Mesenchymal stem cell (in vitro differentiated cells and primary cell): ENCODE measurements around the gene PIEZO1.

Experiments
- DNase-seq: peaks from one replicate; pipeline ENCODE4 v3.0.0-alpha.2; 2013
- H2AFZ ChIP-seq: one replicate; pipeline ENCODE4 v1.6.1; 2013; ENCODE audit warnings: low read depth, mild to moderate bottlenecking, control low read depth, inconsistent platforms, low read length, moderate library complexity
- H2AK5ac ChIP-seq: 2 replicates; pipeline ENCODE4 v1.6.1; 2013; ENCODE audit warnings: low read length, moderate library complexity, mild to moderate bottlenecking, inconsistent platforms; ENCODE audit not compliant: severe bottlenecking
- H2BK120ac ChIP-seq: one replicate; pipeline ENCODE4 v1.6.1; 2013; ENCODE audit warnings: low read depth, mild to moderate bottlenecking, inconsistent platforms, low read length, moderate library complexity
- H2BK12ac ChIP-seq, 2 experiments: one replicate each; pipeline ENCODE4 v1.6.1; 2013; ENCODE audit warnings: inconsistent platforms in 2 of 2, low read length in 2 of 2, mild to moderate bottlenecking in 2 of 2, moderate library complexity in 2 of 2, control low read depth in 1 of 2
- H2BK15ac ChIP-seq: one replicate; pipeline ENCODE4 v1.6.1; 2013; ENCODE audit warnings: mild to moderate bottlenecking, low read depth, inconsistent platforms; ENCODE audit not compliant: poor library complexity, severe bottlenecking
- H2BK5ac ChIP-seq: 2 replicates; pipeline ENCODE4 v1.6.1; 2013; ENCODE audit warnings: low read depth, mild to moderate bottlenecking, low read length, control low read depth, inconsistent platforms; ENCODE audit not compliant: poor library complexity, severe bottlenecking
- H3K14ac ChIP-seq, 2 experiments: one replicate each; pipeline ENCODE4 v1.6.1; 2013; ENCODE audit warnings: inconsistent platforms in 2 of 2, low read length in 2 of 2, control low read depth in 1 of 2, mild to moderate bottlenecking in 1 of 2, moderate library complexity in 1 of 2
- H3K18ac ChIP-seq, 2 experiments: one replicate each; pipeline ENCODE4 v1.6.1; 2013; ENCODE audit warnings: inconsistent platforms in 2 of 2, low read length in 2 of 2, control low read depth in 1 of 2, low read depth in 1 of 2, mild to moderate bottlenecking in 1 of 2
- H3K23ac ChIP-seq, 2 experiments: one replicate each; pipeline ENCODE4 v1.6.1; 2013; ENCODE audit warnings: inconsistent platforms in 2 of 2, low read length in 2 of 2, mild to moderate bottlenecking in 2 of 2, moderate library complexity in 2 of 2, control low read depth in 1 of 2
- H3K27ac ChIP-seq: 2 replicates; pipeline ENCODE4 v1.5.1; 2013; ENCODE audit warnings: mild to moderate bottlenecking, moderate library complexity, low read length, control low read depth, inconsistent platforms; ENCODE audit not compliant: poor library complexity, severe bottlenecking
- H3K27me3 ChIP-seq, 2 experiments: 2 replicates each; pipeline versions ENCODE4 v1.6.1 to v1.7.0; 2013; ENCODE audit warnings: low read length in 2 of 2, mild to moderate bottlenecking in 2 of 2, moderate library complexity in 2 of 2, control low read depth in 1 of 2, inconsistent platforms in 1 of 2; ENCODE audit not compliant: control insufficient read depth in 1 of 2, insufficient read depth in 1 of 2
- H3K36me3 ChIP-seq, 2 experiments: 2 replicates each; pipeline versions ENCODE4 v1.6.1 to v1.7.0; 2013; ENCODE audit warnings: low read length in 2 of 2, control low read depth in 1 of 2, inconsistent platforms in 1 of 2, low read depth in 1 of 2, mild to moderate bottlenecking in 1 of 2; ENCODE audit not compliant: insufficient read depth in 2 of 2, control insufficient read depth in 1 of 2
- H3K4ac ChIP-seq, 2 experiments: one replicate each; pipeline ENCODE4 v1.6.1; 2013; ENCODE audit warnings: inconsistent platforms in 2 of 2, low read length in 2 of 2, mild to moderate bottlenecking in 2 of 2, moderate library complexity in 2 of 2, control low read depth in 1 of 2, low read depth in 1 of 2
- H3K4me1 ChIP-seq: 2 replicates; pipeline ENCODE4 v1.6.1; 2013; ENCODE audit warnings: low read depth, low read length, control low read depth; ENCODE audit not compliant: control insufficient read depth, insufficient read depth
- H3K4me2 ChIP-seq: 2 replicates; pipeline ENCODE4 v1.6.1; 2013; ENCODE audit warnings: low read length, mild to moderate bottlenecking, inconsistent platforms; ENCODE audit not compliant: poor library complexity, severe bottlenecking
- H3K4me3 ChIP-seq, 2 experiments: 2 replicates each; pipeline versions ENCODE4 v1.5.1 to v1.7.0; 2013; ENCODE audit warnings: low read length in 2 of 2, mild to moderate bottlenecking in 2 of 2, control low read depth in 1 of 2, low read depth in 1 of 2; ENCODE audit not compliant: insufficient read depth in 1 of 2
- H3K79me1 ChIP-seq: replicated peaks from 2 replicates; pipeline ENCODE4 v1.6.1; 2013; ENCODE audit warnings: mild to moderate bottlenecking, control low read depth, low read length, inconsistent platforms; ENCODE audit not compliant: poor library complexity, severe bottlenecking
- H3K9ac ChIP-seq: 2 replicates; pipeline ENCODE4 v1.7.0; 2013; ENCODE audit warnings: mild to moderate bottlenecking, low read length, moderate library complexity
- H3K9me3 ChIP-seq: 2 replicates; pipeline ENCODE4 v1.7.0; 2013; ENCODE audit warnings: mild to moderate bottlenecking, low read length; ENCODE audit not compliant: control insufficient read depth
- H4K8ac ChIP-seq: one replicate; pipeline ENCODE4 v1.6.1; 2013; ENCODE audit warnings: inconsistent platforms, mild to moderate bottlenecking, low read length, moderate library complexity
- H4K91ac ChIP-seq: one replicate; pipeline ENCODE4 v1.6.1; 2013; ENCODE audit warnings: mild to moderate bottlenecking, low read length, inconsistent platforms
- WGBS: methylation state at CpG from one replicate; pipeline ENCODE4 v1.1.7; 2013; ENCODE audit warnings: mixed read lengths; 5-methylcytosine and 5-hydroxymethylcytosine counted together

The PIEZO1 gene

GRCh38 chr16:88770461-88771293 is 14.3 kb downstream of the PIEZO1 start:
- peak overlapping the region; percentile 98 for H2BK15ac ChIP-seq
- peak overlapping the region; percentile 76 to 94 for H2BK12ac ChIP-seq
- peak overlapping the region in 1 of 2 experiments; percentile 18 for H3K4me3 ChIP-seq
- DNase-seq = peak; percentile 97
- H3K4me1 ChIP-seq = peaks cover 87% of the 10 kb centered on the region
- no peak overlapping the region for H2AFZ ChIP-seq
- H4K8ac ChIP-seq = peak overlapping the region; percentile 88
- H3K36me3 ChIP-seq = peaks cover 3 to 9% of the 10 kb centered on the region in 2 experiments
- peak overlapping the region in 1 of 2 experiments; percentile 88 for H3K14ac ChIP-seq
- peak overlapping the region; percentile 96 for H4K91ac ChIP-seq
- peaks cover 24% of the 10 kb centered on the region for H3K79me1 ChIP-seq
- H3K23ac ChIP-seq = no peak overlapping the region
- H3K4me2 ChIP-seq = peak overlapping the region; percentile 45
- H2AK5ac ChIP-seq = peak overlapping the region; percentile 33
- no peak overlapping the region for H3K9ac ChIP-seq
- peak overlapping the region; percentile 77 to 91 for H3K4ac ChIP-seq
- H3K27ac ChIP-seq = peak overlapping the region; percentile 52
- 21% methylated on average over 41 of the region's 41 CpGs for WGBS
- no peaks in the 10 kb centered on the region for H3K9me3 ChIP-seq
- no peaks in the 10 kb centered on the region for H3K27me3 ChIP-seq
- H2BK5ac ChIP-seq = no peak overlapping the region
- H2BK120ac ChIP-seq = peak overlapping the region; percentile 75
- peak overlapping the region; percentile 91 to 99 for H3K18ac ChIP-seq

- DNase-seq = peak; percentile 59
- Histone ChIP-seq H3K9me3 (no peaks in the 10 kb centered on the region), H3K18ac (peak overlapping the region; percentile 91 to 96), H2AFZ (peak overlapping the region; percentile 8), H3K27me3 (no peaks in the 10 kb centered on the region), H3K23ac (peak overlapping the region in 1 of 2 experiments; percentile 2), H2AK5ac (peak overlapping the region; percentile 76), H3K27ac (peak overlapping the region; percentile 52), H4K91ac (peak overlapping the region; percentile 96), H4K8ac (peak overlapping the region; percentile 88), H3K4me2 (peak overlapping the region; percentile 45), H2BK12ac (peak overlapping the region; percentile 76 to 94), H3K14ac (peak overlapping the region in 1 of 2 experiments; percentile 90), H3K9ac (no peak overlapping the region), H2BK15ac (peak overlapping the region; percentile 98), H3K79me1 (peaks cover 29% of the 10 kb centered on the region), H3K36me3 (peaks cover 3 to 14% of the 10 kb centered on the region in 2 experiments), H2BK120ac (peak overlapping the region; percentile 89), H2BK5ac (no peak overlapping the region), H3K4me3 (peak overlapping the region in 1 of 2 experiments; percentile 18), H3K4me1 (peaks cover 89% of the 10 kb centered on the region), H3K4ac (peak overlapping the region; percentile 77 to 91)
- WGBS = 37% methylated on average over 25 of the region's 30 CpGs
Measured at GRCh38 chr16:88769617-88770460, 15.2 kb downstream of the PIEZO1 start.

- peak overlapping the region; percentile 79 for H4K8ac ChIP-seq
Measured at GRCh38 chr16:88768071-88768783, 16.8 kb downstream of the PIEZO1 start.

More at GRCh38 chr16:88768071-88768783, 16.8 kb downstream of the PIEZO1 start:
- Histone ChIP-seq H3K18ac (peak overlapping the region; percentile 82 to 86), H2BK15ac (peak overlapping the region; percentile 92), H2AFZ (no peak overlapping the region), H3K4me2 (peak overlapping the region; percentile 61), H3K14ac (peak overlapping the region in 1 of 2 experiments; percentile 78), H3K4me1 (peaks cover 84% of the 10 kb centered on the region), H2BK5ac (no peak overlapping the region), H4K91ac (peak overlapping the region; percentile 93), H3K27ac (no peak overlapping the region), H3K4ac (peak overlapping the region; percentile 71 to 93), H3K79me1 (peaks cover 20% of the 10 kb centered on the region), H2AK5ac (peak overlapping the region; percentile 51), H3K23ac (peak overlapping the region in 1 of 2 experiments; percentile 57), H3K36me3 (peaks cover 8 to 21% of the 10 kb centered on the region in 2 experiments), H3K9ac (peak overlapping the region; percentile 67), H2BK12ac (peak overlapping the region; percentile 78 to 96), H3K27me3 (no peaks in the 10 kb centered on the region), H3K9me3 (no peaks in the 10 kb centered on the region), H3K4me3 (peak overlapping the region in 1 of 2 experiments; percentile 46), H2BK120ac (peak overlapping the region; percentile 88)
- peak; percentile 89 for DNase-seq
- WGBS = 18% methylated on average over 21 of the region's 24 CpGs
